GM21526 (cell line): Measurements from ENCODE around the gene TXNIP.

Experiments
- ATAC-seq: cut with Tn5 transposase; IDR thresholded peaks from one replicate; pipeline ENCODE4 v1.9.1; 2021; ENCODE audit warnings: moderate library complexity; ENCODE audit not compliant: unreplicated experiment, low FRiP score

The TXNIP gene

GRCh38 chr1:145986551-145986950 is 9.8 kb downstream of the TXNIP start:
- no peak for ATAC-seq

- ATAC-seq, result no peak
Observed at GRCh38 chr1:145985502-145986439, 10.6 kb downstream of the TXNIP start.

GRCh38 chr1:145985129-145985501 is 11.3 kb downstream of the TXNIP start:
- ATAC-seq, result no peak

GRCh38 chr1:145983960-145984830 is 12.2 kb downstream of the TXNIP start:
- ATAC-seq, result no peak

GRCh38 chr1:145983206-145983675 is 13.1 kb downstream of the TXNIP start:
- no peak for ATAC-seq

GRCh38 chr1:145982010-145982723 is 14.2 kb downstream of the TXNIP start:
- no peak for ATAC-seq

GRCh38 chr1:145980457-145980994 is 15.9 kb downstream of the TXNIP start:
- no peak for ATAC-seq

- peak; percentile 14 for ATAC-seq
Observed at GRCh38 chr1:145979746-145980456, 16.5 kb downstream of the TXNIP start.

- ATAC-seq, result peak; percentile 80
Observed at GRCh38 chr1:145978854-145979745, 17.3 kb downstream of the TXNIP start.

- ATAC-seq, result no peak
Observed at GRCh38 chr1:145978471-145978853, 17.9 kb downstream of the TXNIP start.

- no peak for ATAC-seq
Observed at GRCh38 chr1:145977486-145978470, 18.6 kb downstream of the TXNIP start.

GRCh38 chr1:145977016-145977415 is 19.4 kb downstream of the TXNIP start:
- no peak for ATAC-seq

- ATAC-seq, result no peak
Observed at GRCh38 chr1:145975216-145975615, 21.2 kb downstream of the TXNIP start.

GRCh38 chr1:145974721-145975120 is 21.7 kb downstream of the TXNIP start:
- ATAC-seq, result no peak

- ATAC-seq, result no peak
Observed at GRCh38 chr1:145972580-145972979, 23.8 kb downstream of the TXNIP start.

- ATAC-seq, result no peak
Observed at GRCh38 chr1:145967288-145967687, 29.1 kb downstream of the TXNIP start.

GRCh38 chr1:145965119-145965744 is 31.1 kb downstream of the TXNIP start:
- no peak for ATAC-seq
